ENCODE data around the gene ATOSB.

Gene ATOSB

DNA sequence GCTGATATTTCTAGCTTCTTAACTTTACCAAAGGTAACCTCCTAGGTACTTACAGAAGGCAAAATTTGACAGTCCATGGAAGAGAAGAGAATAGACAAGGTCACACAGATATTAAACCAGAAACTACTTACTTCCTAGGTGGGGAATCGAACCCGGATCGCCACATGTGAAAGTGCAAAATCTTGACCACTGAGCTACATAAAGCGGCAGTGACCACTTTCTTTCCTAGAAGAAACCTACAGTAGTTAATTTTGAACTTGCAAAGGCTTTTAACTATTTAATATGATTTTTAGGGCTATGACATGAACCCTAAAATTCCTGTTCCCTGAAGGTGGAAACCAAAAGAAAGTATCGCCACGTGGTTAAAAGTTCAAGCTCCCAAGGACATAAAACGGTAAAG, 20.3 kb upstream of the ATOSB start:
- H3K4me3 Mint-ChIP-seq, result no peak overlapping the region
- no peaks in the 10 kb centered on the region for H3K4me1 Mint-ChIP-seq
- H3K36me3 Mint-ChIP-seq, result no peaks in the 10 kb centered on the region
- ATAC-seq (no peak), DNase-seq (ENCODE audit: low spot score in 2 of 2) (no peak)
- no peaks in the 10 kb centered on the region for H3K9me3 Mint-ChIP-seq
- H3K27ac Mint-ChIP-seq, result no peak overlapping the region

GRCh38 chr9:35134920-35135319, 19.3 kb upstream of the ATOSB start:
- no peak for DNase-seq (ENCODE audit: low spot score in 2 of 2)
- no peaks in the 10 kb centered on the region for H3K4me1 Mint-ChIP-seq
- H3K9me3 Mint-ChIP-seq, result no peaks in the 10 kb centered on the region
- H3K27ac Mint-ChIP-seq, result no peak overlapping the region
- H3K36me3 Mint-ChIP-seq, result no peaks in the 10 kb centered on the region
- H3K4me3 Mint-ChIP-seq, result no peak overlapping the region
- no peak for ATAC-seq

- Mint-ChIP-seq H3K27ac (peak overlapping the region; percentile 95), H3K4me1 (peaks cover 46% of the 10 kb centered on the region), H3K4me3 (peak overlapping the region; percentile 87), H3K9me3 (no peaks in the 10 kb centered on the region), H3K36me3 (peaks cover 23% of the 10 kb centered on the region)
- DNase-seq (ENCODE audit: low spot score in 2 of 2), result peak; percentile 77 to 89
- ATAC-seq, result peak; percentile 78
Observed at GRCh38 chr9:35116898-35117551, 1.4 kb upstream of the ATOSB start.

- no peak for ATAC-seq
Observed at GRCh38 chr9:35116539-35116897, 856 bp upstream of the ATOSB start.

DNA sequence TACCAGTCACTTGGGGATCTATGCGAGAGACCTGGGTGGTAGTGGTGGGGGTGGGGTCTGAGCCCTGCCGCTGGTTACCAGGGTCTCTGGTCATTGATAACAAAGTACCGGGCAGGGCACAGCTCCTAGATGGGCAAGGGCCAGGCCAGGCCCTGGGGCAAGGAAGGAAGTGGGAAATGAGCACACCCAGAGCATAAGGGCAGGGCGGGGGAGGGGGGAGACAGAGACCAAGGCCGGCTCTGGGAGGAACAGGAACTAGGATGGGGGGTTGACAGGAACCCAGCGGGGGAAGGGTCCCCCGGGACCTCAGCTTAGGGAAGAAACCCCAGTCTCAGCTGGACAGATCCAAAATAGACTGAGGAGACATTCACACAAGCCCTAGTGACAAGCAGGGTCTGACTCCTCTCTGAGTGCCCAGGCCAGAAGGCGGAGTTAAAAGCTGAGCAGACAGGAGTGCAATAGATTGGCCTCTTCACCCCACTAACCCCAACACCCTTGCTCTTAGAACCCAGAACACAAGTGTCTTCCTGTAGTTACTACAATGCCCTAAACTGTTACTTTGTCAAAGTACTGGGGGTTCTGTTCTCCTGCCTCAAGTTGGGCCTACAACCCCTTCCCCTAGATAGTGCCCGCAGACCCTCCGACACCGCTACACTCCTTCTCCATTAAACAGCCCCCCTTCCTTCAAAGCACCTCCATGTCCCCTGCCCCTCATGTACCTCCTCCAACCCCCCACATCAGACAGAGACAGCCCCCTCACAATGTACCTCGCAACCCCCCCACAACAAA, 628 bp downstream of the ATOSB start:
- Mint-ChIP-seq H3K4me3 (peak overlapping the region; percentile 87), H3K27ac (peak overlapping the region; percentile 95), H3K36me3 (peaks cover 32% of the 10 kb centered on the region), H3K9me3 (no peaks in the 10 kb centered on the region), H3K4me1 (peaks cover 64% of the 10 kb centered on the region)
- peak in 1 of 2 donors; percentile 26 for DNase-seq (ENCODE audit: low spot score in 2 of 2)
- ATAC-seq, result peak; percentile 22

More at GRCh38 chr9:35116539-35116897, 856 bp upstream of the ATOSB start:
- Mint-ChIP-seq H3K36me3 (peaks cover 28% of the 10 kb centered on the region), H3K4me3 (peak overlapping the region; percentile 87), H3K27ac (peak overlapping the region; percentile 95), H3K4me1 (peaks cover 51% of the 10 kb centered on the region), H3K9me3 (no peaks in the 10 kb centered on the region)
- no peak for DNase-seq (ENCODE audit: low spot score in 2 of 2)

DNA sequence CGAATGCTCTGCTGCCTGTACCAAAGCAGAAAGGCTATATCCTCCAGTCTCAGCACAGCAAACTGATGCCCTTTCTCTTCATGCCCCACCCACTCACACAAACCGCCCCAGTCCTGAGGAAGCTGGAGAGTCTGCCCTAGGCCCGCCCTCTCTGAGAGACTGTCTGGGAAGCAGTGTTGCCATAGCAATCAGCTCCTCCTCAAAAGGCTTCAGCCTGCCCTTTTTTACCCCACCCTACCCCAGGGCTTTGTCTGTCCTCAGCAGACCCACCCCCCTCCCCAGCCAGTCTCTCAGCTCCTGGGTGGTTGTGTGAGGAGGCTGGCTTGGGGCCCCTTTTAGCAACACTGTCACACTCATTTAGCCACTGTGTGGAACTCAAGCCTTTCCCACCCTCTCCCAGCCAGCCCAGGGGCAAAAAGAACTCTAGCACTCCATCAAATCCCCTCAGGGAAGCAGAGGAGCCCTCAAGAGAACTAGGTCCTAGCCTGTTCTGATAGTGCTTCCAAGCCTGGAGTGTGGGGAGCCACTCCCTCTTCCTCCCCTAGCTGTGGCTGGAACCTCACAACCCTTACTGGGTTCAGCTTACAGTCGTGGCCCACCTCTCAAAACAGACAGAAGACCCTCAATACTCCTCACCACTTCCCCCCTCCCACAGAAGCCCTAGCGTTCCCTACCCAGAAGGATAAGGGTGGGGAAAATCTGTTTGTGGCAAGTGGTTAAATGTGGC, 1.4 kb downstream of the ATOSB start:
- H3K36me3 Mint-ChIP-seq, result peaks cover 32% of the 10 kb centered on the region
- ATAC-seq (peak; percentile 15), DNase-seq (ENCODE audit: low spot score in 2 of 2) (peak; percentile 28 to 79)
- H3K4me3 Mint-ChIP-seq, result peak overlapping the region; percentile 87
- peaks cover 72% of the 10 kb centered on the region for H3K4me1 Mint-ChIP-seq
- no peaks in the 10 kb centered on the region for H3K9me3 Mint-ChIP-seq
- peak overlapping the region; percentile 95 for H3K27ac Mint-ChIP-seq

DNA sequence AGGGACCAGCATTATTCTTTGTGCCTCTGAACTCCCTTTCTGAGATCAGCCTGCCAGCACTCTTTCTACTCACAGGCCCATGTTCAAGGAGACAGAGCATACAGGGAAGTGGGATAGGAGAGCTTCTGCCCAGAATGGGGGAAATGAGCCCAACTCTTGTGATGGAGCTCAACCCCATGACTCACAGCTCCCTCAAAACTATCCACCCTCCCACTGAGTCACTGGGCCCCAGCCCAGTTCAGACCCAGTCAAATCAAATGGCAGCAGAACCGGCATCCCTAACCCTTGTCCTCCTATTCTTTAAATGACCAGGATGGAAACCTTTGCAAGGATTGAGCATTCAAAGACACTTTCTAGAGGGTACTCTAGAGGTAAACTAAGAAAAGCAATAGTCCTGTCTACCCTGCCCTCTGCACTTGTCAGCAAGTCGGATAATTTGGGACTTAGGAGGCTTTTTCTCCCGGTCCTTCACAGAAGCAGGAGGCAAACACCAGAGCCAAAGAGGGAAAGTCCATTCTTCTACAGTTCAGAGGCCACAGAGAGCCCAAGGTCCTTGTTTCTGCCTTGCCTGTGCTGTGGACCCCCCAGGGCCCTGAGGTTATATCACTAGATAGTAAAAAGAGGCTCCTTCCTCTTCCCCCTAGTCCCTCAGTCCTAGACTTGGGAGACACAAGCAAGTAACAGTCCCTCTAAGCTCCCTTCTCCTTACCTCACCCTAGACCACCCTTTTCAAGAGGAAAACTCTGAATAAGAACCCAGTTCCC, 3.2 kb downstream of the ATOSB start:
- peaks cover 75% of the 10 kb centered on the region for H3K4me1 Mint-ChIP-seq
- H3K27ac Mint-ChIP-seq, result peak overlapping the region; percentile 95
- no peaks in the 10 kb centered on the region for H3K9me3 Mint-ChIP-seq
- ATAC-seq (no peak), DNase-seq (ENCODE audit: low spot score in 2 of 2) (no peak)
- peak overlapping the region; percentile 78 for H3K4me3 Mint-ChIP-seq
- peaks cover 32% of the 10 kb centered on the region for H3K36me3 Mint-ChIP-seq

- Mint-ChIP-seq H3K36me3 (peaks cover 37% of the 10 kb centered on the region), H3K9me3 (no peaks in the 10 kb centered on the region), H3K4me1 (peaks cover 68% of the 10 kb centered on the region), H3K4me3 (peak overlapping the region; percentile 78), H3K27ac (peak overlapping the region; percentile 95)
- peak; percentile 84 for ATAC-seq
- peak; percentile 74 to 94 for DNase-seq (ENCODE audit: low spot score in 2 of 2)
Observed at GRCh38 chr9:35111001-35111933, 4.4 kb downstream of the ATOSB start.

GRCh38 chr9:35110327-35110761, 5.3 kb downstream of the ATOSB start:
- DNase-seq (ENCODE audit: low spot score in 2 of 2), result no peak
- H3K4me1 Mint-ChIP-seq, result peaks cover 59% of the 10 kb centered on the region
- peak overlapping the region; percentile 95 for H3K27ac Mint-ChIP-seq
- H3K9me3 Mint-ChIP-seq, result no peaks in the 10 kb centered on the region
- H3K4me3 Mint-ChIP-seq, result peak overlapping the region; percentile 78
- H3K36me3 Mint-ChIP-seq, result peaks cover 39% of the 10 kb centered on the region
- no peak for ATAC-seq

DNA sequence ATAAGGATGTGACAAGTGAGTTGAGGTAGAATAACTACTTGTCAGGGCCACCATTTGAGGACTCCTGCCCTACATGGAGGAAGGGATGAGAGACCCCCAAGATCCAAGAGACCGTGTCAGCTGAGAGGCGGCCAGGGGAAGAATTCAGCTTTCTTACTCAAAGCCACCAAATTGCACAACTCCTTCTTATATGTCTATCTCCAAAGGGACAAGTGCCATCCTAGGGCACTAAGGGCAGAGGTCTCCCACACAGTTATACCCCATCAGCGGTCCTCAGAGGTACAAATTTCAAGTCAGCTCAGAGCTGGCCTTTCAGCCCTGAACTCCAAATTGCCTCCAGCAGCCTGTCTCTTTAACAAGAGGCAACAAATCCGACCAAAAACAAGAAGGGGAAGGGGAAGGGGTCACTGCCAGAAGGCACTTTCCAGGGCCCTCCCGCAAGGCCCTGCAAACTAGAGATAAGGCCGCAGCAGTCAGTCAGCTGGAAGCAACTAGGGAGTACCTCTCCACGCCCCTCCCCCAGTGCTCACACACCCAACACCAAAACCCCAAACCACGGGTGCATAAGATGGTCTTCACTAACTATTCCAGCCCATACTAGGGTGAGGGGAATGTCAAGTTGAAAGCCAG, 6.6 kb downstream of the ATOSB start:
- Mint-ChIP-seq H3K4me3 (no peak overlapping the region), H3K4me1 (peaks cover 46% of the 10 kb centered on the region), H3K27ac (peak overlapping the region; percentile 95), H3K9me3 (no peaks in the 10 kb centered on the region), H3K36me3 (peaks cover 45% of the 10 kb centered on the region)
- ATAC-seq (no peak), DNase-seq (ENCODE audit: low spot score in 2 of 2) (no peak)

DNA sequence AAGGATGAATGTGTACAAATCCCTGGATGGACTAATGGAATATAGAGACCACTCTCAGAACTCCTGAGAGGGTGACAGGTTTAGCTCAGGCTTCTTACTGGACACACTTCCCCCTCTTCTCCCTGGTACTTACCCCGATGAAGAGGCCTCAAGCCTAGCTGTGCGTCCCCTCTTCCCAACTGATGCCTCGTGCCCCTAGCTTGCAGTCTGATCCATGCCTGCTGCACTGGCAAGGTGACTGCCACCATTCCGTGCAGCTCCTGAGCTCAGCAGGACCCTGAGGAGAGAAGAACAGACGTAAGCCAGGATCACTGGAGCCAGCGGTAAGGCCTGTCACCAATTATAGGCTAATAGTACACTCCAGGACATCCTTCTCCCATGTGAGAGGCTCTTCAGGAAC, 7.2 kb downstream of the ATOSB start:
- H3K27ac Mint-ChIP-seq, result no peak overlapping the region
- DNase-seq (ENCODE audit: low spot score in 2 of 2) (no peak), ATAC-seq (no peak)
- peaks cover 46% of the 10 kb centered on the region for H3K36me3 Mint-ChIP-seq
- H3K9me3 Mint-ChIP-seq, result no peaks in the 10 kb centered on the region
- no peak overlapping the region for H3K4me3 Mint-ChIP-seq
- peaks cover 44% of the 10 kb centered on the region for H3K4me1 Mint-ChIP-seq

DNA sequence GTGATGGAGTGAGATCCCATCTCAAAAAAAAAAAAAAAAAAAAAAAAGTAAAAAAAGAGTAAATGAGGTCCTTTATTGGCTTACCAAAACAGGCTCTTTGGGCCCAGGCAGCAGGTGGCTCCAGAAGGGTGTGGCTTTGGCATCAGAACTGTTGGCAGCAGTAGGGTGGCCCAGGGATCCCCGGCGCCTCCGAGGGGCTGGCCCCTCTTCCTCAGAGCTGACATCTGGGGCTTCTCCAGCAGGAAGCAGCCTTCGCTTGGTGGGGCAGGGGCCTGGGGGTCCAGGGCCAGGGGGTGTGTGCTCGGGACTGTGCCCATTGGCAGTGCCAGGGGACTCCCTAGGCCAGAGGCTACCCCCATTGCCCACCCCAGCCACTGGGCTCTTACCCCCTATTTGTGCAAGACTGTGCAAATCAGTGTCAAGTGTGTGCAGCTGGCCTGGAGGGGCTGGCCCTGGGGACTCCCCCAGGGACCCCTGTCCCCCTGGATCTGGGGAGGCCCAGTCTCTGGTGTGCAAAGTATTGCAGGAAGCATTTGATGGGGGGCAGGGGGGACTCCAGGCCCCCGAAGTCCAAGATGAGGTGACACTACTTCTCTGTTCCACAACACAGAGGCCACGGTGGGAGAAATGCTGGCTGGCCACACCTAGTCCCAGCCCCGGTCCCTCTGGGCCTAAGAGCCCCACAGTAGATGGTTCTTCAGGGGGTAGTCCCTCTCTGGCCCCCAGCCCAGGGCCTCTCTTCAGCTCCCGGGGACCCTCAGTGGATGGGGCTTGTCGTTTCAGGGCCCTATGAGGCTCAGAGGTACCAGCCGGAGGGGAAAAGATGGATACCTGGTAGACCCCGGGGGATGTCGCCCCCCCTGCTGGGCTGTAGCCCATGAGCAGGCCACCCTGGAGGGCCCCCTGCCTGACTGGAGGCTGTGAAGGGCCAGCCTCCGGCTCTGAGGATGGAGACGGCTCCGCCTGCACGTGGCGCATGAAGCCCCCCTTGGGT, 8.1 kb downstream of the ATOSB start:
- no peak for ATAC-seq
- no peak overlapping the region for H3K27ac Mint-ChIP-seq
- DNase-seq (ENCODE audit: low spot score in 2 of 2), result no peak
- no peaks in the 10 kb centered on the region for H3K9me3 Mint-ChIP-seq
- H3K4me1 Mint-ChIP-seq, result peaks cover 47% of the 10 kb centered on the region
- peaks cover 54% of the 10 kb centered on the region for H3K36me3 Mint-ChIP-seq
- H3K4me3 Mint-ChIP-seq, result no peak overlapping the region

- Mint-ChIP-seq H3K36me3 (peaks cover 46% of the 10 kb centered on the region), H3K27ac (no peak overlapping the region), H3K4me1 (peaks cover 47% of the 10 kb centered on the region), H3K4me3 (no peak overlapping the region), H3K9me3 (no peaks in the 10 kb centered on the region)
- ATAC-seq (no peak), DNase-seq (ENCODE audit: low spot score in 2 of 2) (no peak)
Observed at GRCh38 chr9:35106343-35106730, 9.3 kb downstream of the ATOSB start.
